HL-60 (cell line): ENCODE data around the gene MYRFL.

Experiments
- DNase-seq, 2 experiments: peaks; one replicate each; pipeline ENCODE4 v3.0.0-alpha.2; 2010 to 2020; ENCODE audit warnings: low read depth in 1 of 2, low spot score in 1 of 2
- H3K27ac ChIP-seq: fragments of 250-450 bp; sonication (Bioruptor Pico); replicated peaks from 2 replicates; pipeline ENCODE4 v1.5.1; 2020; ENCODE audit warnings: mild to moderate bottlenecking, moderate library complexity
- H3K27me3 ChIP-seq: fragments of 250-450 bp; sonication (Bioruptor Pico); 2 replicates; pipeline ENCODE4 v1.5.1; 2021; ENCODE audit warnings: mild to moderate bottlenecking, moderate library complexity; ENCODE audit not compliant: insufficient read depth, poor library complexity, severe bottlenecking
- H3K4me3 ChIP-seq: replicated peaks from 2 replicates; pipeline ENCODE4 v1.5.1; 2011; ENCODE audit warnings: mild to moderate bottlenecking, control low read depth, low read length; ENCODE audit not compliant: insufficient read depth
- CTCF ChIP-seq: IDR thresholded peaks from one replicate; pipeline ENCODE4 v1.5.1; 2011; ENCODE audit warnings: low read length, control low read depth, inconsistent platforms; ENCODE audit not compliant: insufficient read depth
- GABPA ChIP-seq: IDR thresholded peaks from 2 replicates; pipeline ENCODE4 v1.6.1; 2012; ENCODE audit warnings: low read depth
- POLR2AphosphoS5 ChIP-seq: IDR thresholded peaks from 2 replicates; pipeline ENCODE4 v1.6.1; 2012; ENCODE audit warnings: low read depth
- REST ChIP-seq: IDR thresholded peaks from 2 replicates; pipeline ENCODE4 v1.6.1; 2012; ENCODE audit warnings: low read depth; ENCODE audit not compliant: insufficient replicate concordance
- SPI1 ChIP-seq: IDR thresholded peaks from 2 replicates; pipeline ENCODE4 v1.6.1; 2012; ENCODE audit warnings: low read depth, mild to moderate bottlenecking, borderline replicate concordance

Gene MYRFL

GRCh38 chr12:69836015-69836414 is 11.0 kb downstream of the MYRFL start:
- TF ChIP-seq REST (no peak), SPI1 (no peak), CTCF (no peak), GABPA (no peak), POLR2AphosphoS5 (no peak)
- no peak for DNase-seq
- Histone ChIP-seq H3K27me3 (no peaks in the 10 kb centered on the region), H3K27ac (no peak overlapping the region), H3K4me3 (no peak overlapping the region)

GRCh38 chr12:69837191-69837590 is 12.2 kb downstream of the MYRFL start:
- H3K4me3 ChIP-seq, result no peak overlapping the region
- no peak for DNase-seq
- no peak overlapping the region for H3K27ac ChIP-seq
- no peak for TF ChIP-seq POLR2AphosphoS5
- TF ChIP-seq SPI1, result no peak
- TF ChIP-seq CTCF, result no peak
- TF ChIP-seq REST, result no peak
- no peak for TF ChIP-seq GABPA
- H3K27me3 ChIP-seq, result no peaks in the 10 kb centered on the region

GRCh38 chr12:69837657-69838415 is 12.8 kb downstream of the MYRFL start:
- TF ChIP-seq GABPA, result no peak
- TF ChIP-seq SPI1, result no peak
- TF ChIP-seq CTCF, result no peak
- TF ChIP-seq POLR2AphosphoS5, result no peak
- no peak for TF ChIP-seq REST
- Histone ChIP-seq H3K27me3 (no peaks in the 10 kb centered on the region), H3K27ac (no peak overlapping the region), H3K4me3 (no peak overlapping the region)
- DNase-seq, result no peak
